ENCODE data around the gene EPS15. TPM values are rescaled to one million over a fixed set of nuclear protein-coding genes. Genes with fewer than 3 reads are reported as not detected.

The EPS15 gene
- total and polyA plus RNA-seq, 9 of the 15 experiments (the other 6 are each of a cell fraction or from before 2014, with no cell fraction given) = 23.1 to 69.0 (median 41.7) TPM

DNA sequence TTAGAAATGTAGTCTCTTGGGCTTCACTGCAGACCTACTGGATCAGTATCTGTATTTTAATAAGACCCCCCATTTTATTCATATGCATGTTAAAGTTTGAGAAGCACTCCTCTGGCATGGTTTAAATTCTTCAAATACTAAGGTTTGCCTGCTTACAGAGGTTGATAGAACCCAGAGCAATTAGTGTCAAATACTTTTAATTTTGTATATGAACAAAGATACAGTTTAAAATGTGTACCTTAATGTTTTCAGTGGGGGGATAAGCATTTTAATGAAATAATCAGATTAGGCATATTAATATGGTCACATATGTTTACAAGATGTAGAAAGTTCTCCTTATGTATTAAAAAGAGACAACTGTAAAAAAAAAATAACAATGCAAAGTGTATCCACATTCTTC, 40.4 kb upstream of the EPS15 start (continued):
- no peak for TF ChIP-seq ZNF57 (CRISPR knock-in tag; IDR thresholded peaks at IDR 0.05)
- no peak for TF ChIP-seq TCF7L2 (IDR thresholded peaks at IDR 0.05; ENCODE audit: low read depth, low read length)

DNA sequence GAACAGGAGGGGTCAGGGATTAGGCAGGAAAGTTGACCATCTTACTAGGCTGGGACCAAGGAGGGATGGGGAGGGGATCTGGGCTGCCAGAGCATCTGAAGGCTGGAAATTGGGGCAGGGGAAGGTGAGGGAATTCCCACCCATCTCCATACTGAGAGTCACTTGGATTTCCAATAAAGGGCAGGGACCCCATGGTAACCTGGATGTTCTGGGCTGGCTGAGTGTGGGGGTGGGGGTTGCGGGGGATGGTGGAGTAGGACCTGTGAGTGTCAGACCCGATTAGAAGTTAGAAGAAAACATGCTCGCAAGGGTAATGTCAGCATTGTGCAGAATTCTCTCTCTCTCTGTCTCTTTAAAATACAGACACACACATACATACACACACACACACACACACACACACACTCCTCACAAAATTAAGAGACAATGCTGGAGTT, 40.0 kb upstream of the EPS15 start:
- no peak overlapping the region for H3K9ac ChIP-seq (ENCODE audit: insufficient read depth in 1 of 2, low read depth in 2 of 2, low read length in 2 of 2)
- no peak for FAIRE-seq
- TF ChIP-seq BDP1 (IDR thresholded peaks at IDR 0.05; ENCODE audit: insufficient read depth, insufficient read length) = no peak
- no peak for TF ChIP-seq YBX1 (IDR thresholded peaks at IDR 0.05)
- peak; percentile 69; the same call in 1 of the 2 replicates for TF ChIP-seq ZBTB17 (CRISPR knock-in tag; IDR thresholded peaks at IDR 0.05)
- no peak for TF ChIP-seq MAFK (IDR thresholded peaks at IDR 0.05; ENCODE audit: low read length)
- TF ChIP-seq CEBPB (tag; IDR thresholded peaks at IDR 0.05) = no peak
- no peak for TF ChIP-seq ZNF584 (CRISPR knock-in tag; IDR thresholded peaks at IDR 0.05; ENCODE audit: low read depth)
- TF ChIP-seq PHB2 (IDR thresholded peaks at IDR 0.05; ENCODE audit: low read depth) = no peak
- TF ChIP-seq BACH1 (tag; IDR thresholded peaks at IDR 0.05) = no peak
- TF ChIP-seq ZNF347 (CRISPR knock-in tag; IDR thresholded peaks at IDR 0.05; ENCODE audit: low read depth) = no peak
- peak; percentile 36; the same call in 1 of the 2 replicates for TF ChIP-seq FOXM1 (IDR thresholded peaks at IDR 0.05; ENCODE audit: low read depth)
- no peak for TF ChIP-seq FOXM1 (CRISPR knock-in tag; IDR thresholded peaks at IDR 0.05; ENCODE audit: low read depth)
- no peak for TF ChIP-seq NR2C2 (CRISPR knock-in tag; IDR thresholded peaks at IDR 0.05)
- no peak for TF ChIP-seq NR2C2 (tag; IDR thresholded peaks at IDR 0.05)
- TF ChIP-seq, protein P1, sequence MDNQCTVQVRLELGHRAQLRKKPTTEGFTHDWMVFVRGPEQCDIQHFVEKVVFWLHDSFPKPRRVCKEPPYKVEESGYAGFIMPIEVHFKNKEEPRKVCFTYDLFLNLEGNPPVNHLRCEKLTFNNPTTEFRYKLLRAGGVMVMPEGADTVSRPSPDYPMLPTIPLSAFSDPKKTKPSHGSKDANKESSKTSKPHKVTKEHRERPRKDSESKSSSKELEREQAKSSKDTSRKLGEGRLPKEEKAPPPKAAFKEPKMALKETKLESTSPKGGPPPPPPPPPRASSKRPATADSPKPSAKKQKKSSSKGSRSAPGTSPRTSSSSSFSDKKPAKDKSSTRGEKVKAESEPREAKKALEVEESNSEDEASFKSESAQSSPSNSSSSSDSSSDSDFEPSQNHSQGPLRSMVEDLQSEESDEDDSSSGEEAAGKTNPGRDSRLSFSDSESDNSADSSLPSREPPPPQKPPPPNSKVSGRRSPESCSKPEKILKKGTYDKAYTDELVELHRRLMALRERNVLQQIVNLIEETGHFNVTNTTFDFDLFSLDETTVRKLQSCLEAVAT (IDR thresholded peaks at IDR 0.05) = peak in 1 of 2 experiments; percentile 97; a peak in 2 of 4 replicates
- no peak for TF ChIP-seq SIN3A (IDR thresholded peaks at IDR 0.05; ENCODE audit: borderline replicate concordance in 2 of 2, control insufficient read depth in 1 of 2, low read depth in 2 of 2, low read length in 2 of 2)
- no peak for TF ChIP-seq HNRNPLL (IDR thresholded peaks at IDR 0.05; ENCODE audit: low read depth, low read length, poor library complexity, severe bottlenecking)
- TF ChIP-seq, protein P2, sequence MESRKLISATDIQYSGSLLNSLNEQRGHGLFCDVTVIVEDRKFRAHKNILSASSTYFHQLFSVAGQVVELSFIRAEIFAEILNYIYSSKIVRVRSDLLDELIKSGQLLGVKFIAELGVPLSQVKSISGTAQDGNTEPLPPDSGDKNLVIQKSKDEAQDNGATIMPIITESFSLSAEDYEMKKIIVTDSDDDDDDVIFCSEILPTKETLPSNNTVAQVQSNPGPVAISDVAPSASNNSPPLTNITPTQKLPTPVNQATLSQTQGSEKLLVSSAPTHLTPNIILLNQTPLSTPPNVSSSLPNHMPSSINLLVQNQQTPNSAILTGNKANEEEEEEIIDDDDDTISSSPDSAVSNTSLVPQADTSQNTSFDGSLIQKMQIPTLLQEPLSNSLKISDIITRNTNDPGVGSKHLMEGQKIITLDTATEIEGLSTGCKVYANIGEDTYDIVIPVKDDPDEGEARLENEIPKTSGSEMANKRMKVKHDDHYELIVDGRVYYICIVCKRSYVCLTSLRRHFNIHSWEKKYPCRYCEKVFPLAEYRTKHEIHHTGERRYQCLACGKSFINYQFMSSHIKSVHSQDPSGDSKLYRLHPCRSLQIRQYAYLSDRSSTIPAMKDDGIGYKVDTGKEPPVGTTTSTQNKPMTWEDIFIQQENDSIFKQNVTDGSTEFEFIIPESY (CRISPR knock-in tag; IDR thresholded peaks at IDR 0.05) = no peak
- 0 out of 4 replicates have a peak, but pooled peaks of 1 of the 2 experiments have one; percentile 16 for TF ChIP-seq FOXK2 (conservative IDR thresholded peaks at IDR 0.05 in 1 of 2, IDR thresholded peaks at IDR 0.05 in 1 of 2; ENCODE audit: low read depth in 2 of 2)

More for the DNA sequence above, 40.0 kb upstream of the EPS15 start:
- no peak overlapping the region for H3K4me2 ChIP-seq (ENCODE audit: insufficient read depth, low read length)
- in situ Hi-C loops (cut with MboI) (no loop called here), intact Hi-C loops (cut with micrococcal nuclease) (loop anchor here (2.0 kb wide), 1 partner anchor 38 kb away; no protein-coding TSS in a partner anchor)
- no peaks in the 10 kb centered on the region; a peak in 2 of 5 replicates for H3K4me1 ChIP-seq (replicated peaks in 1 of 2; ENCODE audit: control insufficient read depth in 2 of 2, insufficient read depth in 2 of 2, low read length in 2 of 2)
- no peaks in the 10 kb centered on the region; the same call in 2 of the 3 replicates for H3K36me3 ChIP-seq (ENCODE audit: control insufficient read depth, insufficient read depth, low read length)
- no peaks in the 10 kb centered on the region for H3K9me1 ChIP-seq (ENCODE audit: control insufficient read depth, insufficient read depth, low read length)
- H4K20me1 ChIP-seq (replicated peaks; ENCODE audit: control insufficient read depth, insufficient read depth, low read length) = no peaks in the 10 kb centered on the region
- no TSS peak for BruUV-seq (replicated peaks)
- no peaks in the 10 kb centered on the region for H3K79me2 ChIP-seq (ENCODE audit: control insufficient read depth, insufficient read depth, low read length)
- no peaks in the 10 kb centered on the region for H3K27me3 ChIP-seq (ENCODE audit: control insufficient read depth in 2 of 2, insufficient read depth in 2 of 2, low read length in 2 of 2)
- no peak overlapping the region for H3K4me3 ChIP-seq
- H3K27ac ChIP-seq (ENCODE audit: extremely low read depth, low read depth, low read length) = no peak overlapping the region
- no peaks in the 10 kb centered on the region for H3K9me3 ChIP-seq (replicated peaks; ENCODE audit: control insufficient read depth, insufficient read depth, low read depth, low read length)
- 32% methylated on average over 3 of the region's 3 CpGs for WGBS (ENCODE audit: insufficient coverage, low coverage, missing lambda C conversion rate)
- ChIA-PET CTCF (ENCODE audit: low intra/inter-chr PET ratio) (no interaction called here), POLR2A (no interaction called here)
- ATAC-seq = peak; percentile 73
- H2AFZ ChIP-seq (ENCODE audit: low read depth, low read length) = no peak overlapping the region
- DNase-seq (ENCODE audit: extremely low read depth in 1 of 4, low spot score in 3 of 4) = peak in 2 of 4 experiments; percentile 40 to 41

Measured in K562 (cell line).